Measurements from ENCODE around the gene GMPR2.

Gene GMPR2

GRCh38 chr14:24194186-24194872 is 38.4 kb upstream of the GMPR2 start:
- H3K27ac ChIP-seq: peak overlapping the region; percentile 94; the same call in 1 of the 2 replicates
- peak overlapping the region; percentile 81; the same call in 1 of the 2 replicates for H2AFZ ChIP-seq (ENCODE audit: low read depth)
- H3K79me2 ChIP-seq (ENCODE audit: insufficient read depth, low read depth): no peaks in the 10 kb centered on the region; the same call in 1 of the 2 replicates
- no peak for TF ChIP-seq CTCF (conservative IDR thresholded peaks at IDR 0.05; ENCODE audit: low read depth, low read length)
- H3K36me3 ChIP-seq (ENCODE audit: insufficient read depth): no peaks in the 10 kb centered on the region
- no peaks in the 10 kb centered on the region for H3K27me3 ChIP-seq (ENCODE audit: insufficient read depth, low read depth)
- H3K9ac ChIP-seq: no peak overlapping the region
- peaks cover 10% of the 10 kb centered on the region for H3K4me1 ChIP-seq (ENCODE audit: low read depth, poor library complexity, severe bottlenecking)
- H4K20me1 ChIP-seq (ENCODE audit: insufficient read depth): no peaks in the 10 kb centered on the region
- no peak overlapping the region for H3K4me3 ChIP-seq (IDR thresholded peaks at IDR 0.05; ENCODE audit: insufficient read depth, low read depth, low read length)
- H3K4me2 ChIP-seq: peak overlapping the region; percentile 57

GRCh38 chr14:24194873-24195185 is 37.9 kb upstream of the GMPR2 start:
- Histone ChIP-seq H3K79me2 (ENCODE audit: insufficient read depth, low read depth) (no peaks in the 10 kb centered on the region; the same call in 1 of the 2 replicates), H3K4me3 (IDR thresholded peaks at IDR 0.05; ENCODE audit: insufficient read depth, low read depth, low read length) (no peak overlapping the region), H3K27ac (peak overlapping the region; percentile 94), H3K4me2 (peak overlapping the region; percentile 57), H3K9ac (peak overlapping the region; percentile 99), H3K27me3 (ENCODE audit: insufficient read depth, low read depth) (no peaks in the 10 kb centered on the region), H3K36me3 (ENCODE audit: insufficient read depth) (no peaks in the 10 kb centered on the region), H2AFZ (ENCODE audit: low read depth) (peak overlapping the region; percentile 81; the same call in 1 of the 2 replicates), H4K20me1 (ENCODE audit: insufficient read depth) (no peaks in the 10 kb centered on the region), H3K4me1 (ENCODE audit: low read depth, poor library complexity, severe bottlenecking) (peaks cover 10% of the 10 kb centered on the region)
- TF ChIP-seq CTCF (conservative IDR thresholded peaks at IDR 0.05; ENCODE audit: low read depth, low read length): no peak

- Histone ChIP-seq H2AFZ (ENCODE audit: low read depth) (peak within 1 kb of the TSS; percentile 81), H3K36me3 (ENCODE audit: insufficient read depth) (no peaks in the 10 kb centered on the region), H3K79me2 (ENCODE audit: insufficient read depth, low read depth) (no peaks in the 10 kb centered on the region; the same call in 1 of the 2 replicates), H3K27ac (peak within 1 kb of the TSS; percentile 94), H3K4me3 (IDR thresholded peaks at IDR 0.05; ENCODE audit: insufficient read depth, low read depth, low read length) (peak within 1 kb of the TSS; percentile 55), H4K20me1 (ENCODE audit: insufficient read depth) (no peaks in the 10 kb centered on the region), H3K27me3 (ENCODE audit: insufficient read depth, low read depth) (no peaks in the 10 kb centered on the region), H3K9ac (peak within 1 kb of the TSS; percentile 99), H3K4me1 (ENCODE audit: low read depth, poor library complexity, severe bottlenecking) (peaks cover 10% of the 10 kb centered on the region), H3K4me2 (peak within 1 kb of the TSS; percentile 74)
- TF ChIP-seq CTCF (conservative IDR thresholded peaks at IDR 0.05; ENCODE audit: low read depth, low read length): no peak
Observed at GRCh38 chr14:24195186-24196070, 37.3 kb upstream of the GMPR2 start, which contains the start of gene TM9SF1. TSS of gene TM9SF1 (minus strand) at chr14:24195441. CDS start at chr14:24195019, 422 bp downstream.

GRCh38 chr14:24196071-24197055 is 36.4 kb upstream of the GMPR2 start:
- Histone ChIP-seq H3K79me2 (ENCODE audit: insufficient read depth, low read depth) (no peaks in the 10 kb centered on the region; the same call in 1 of the 2 replicates), H3K4me2 (peak overlapping the region; percentile 74), H3K36me3 (ENCODE audit: insufficient read depth) (no peaks in the 10 kb centered on the region), H3K4me1 (ENCODE audit: low read depth, poor library complexity, severe bottlenecking) (peaks cover 10% of the 10 kb centered on the region), H3K27ac (peak overlapping the region; percentile 94), H3K4me3 (IDR thresholded peaks at IDR 0.05; ENCODE audit: insufficient read depth, low read depth, low read length) (peak overlapping the region; percentile 55), H4K20me1 (ENCODE audit: insufficient read depth) (no peaks in the 10 kb centered on the region), H2AFZ (ENCODE audit: low read depth) (peak overlapping the region; percentile 81), H3K27me3 (ENCODE audit: insufficient read depth, low read depth) (no peaks in the 10 kb centered on the region), H3K9ac (peak overlapping the region; percentile 99)
- no peak for TF ChIP-seq CTCF (conservative IDR thresholded peaks at IDR 0.05; ENCODE audit: low read depth, low read length)

All from KMS-11 (cell line).